GM12873 (cell line): Measurements from ENCODE around the gene BRCA1.

ENCODE experiments used
- TF ChIP-seq, protein P1 (sequence below): IDR thresholded peaks from 2 replicates; pipeline ENCODE4 v1.5.1; 2012; ENCODE audit warnings: low read depth, mild to moderate bottlenecking, moderate library complexity, low read length, control low read depth; ENCODE audit not compliant: insufficient read depth; ENCODE audit errors: missing control alignments

BRCA1 gene

DNA sequence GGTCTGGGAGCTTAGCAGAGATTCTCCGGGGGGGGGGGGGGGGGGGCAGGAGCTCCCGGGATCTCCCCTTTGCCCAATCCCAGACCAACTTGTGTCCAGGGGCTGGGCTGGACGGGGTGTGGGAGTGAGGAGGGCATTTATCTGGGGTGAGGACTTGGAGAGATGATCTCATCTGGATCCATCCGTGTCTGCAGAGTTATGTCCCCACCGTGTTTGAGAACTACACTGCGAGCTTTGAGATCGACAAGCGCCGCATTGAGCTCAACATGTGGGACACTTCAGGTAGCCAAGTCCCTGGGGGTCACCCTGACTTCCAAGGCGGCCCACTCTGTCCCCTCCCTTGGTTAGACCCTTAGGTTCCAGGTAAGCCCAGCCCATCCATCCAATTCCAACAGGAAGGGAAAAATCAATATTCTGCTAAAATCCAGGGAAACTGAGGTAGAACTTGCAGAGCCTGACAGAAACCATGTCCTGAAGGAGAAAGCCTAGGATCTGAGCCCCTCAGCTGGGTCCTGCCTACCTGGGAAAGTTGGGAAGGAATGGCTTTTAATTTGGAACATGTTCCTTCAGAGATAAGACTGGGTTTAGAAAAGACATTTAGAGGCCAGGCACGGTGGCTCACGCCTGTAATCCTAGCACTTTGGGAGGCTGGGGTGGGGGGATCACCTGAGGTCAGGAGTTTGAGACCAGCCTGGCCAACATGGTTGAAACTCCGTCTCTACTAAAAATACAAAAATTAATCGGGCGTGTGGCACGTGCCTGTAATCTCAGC lies 99.2 kb downstream of the BRCA1 start:
- TF ChIP-seq, protein P1, sequence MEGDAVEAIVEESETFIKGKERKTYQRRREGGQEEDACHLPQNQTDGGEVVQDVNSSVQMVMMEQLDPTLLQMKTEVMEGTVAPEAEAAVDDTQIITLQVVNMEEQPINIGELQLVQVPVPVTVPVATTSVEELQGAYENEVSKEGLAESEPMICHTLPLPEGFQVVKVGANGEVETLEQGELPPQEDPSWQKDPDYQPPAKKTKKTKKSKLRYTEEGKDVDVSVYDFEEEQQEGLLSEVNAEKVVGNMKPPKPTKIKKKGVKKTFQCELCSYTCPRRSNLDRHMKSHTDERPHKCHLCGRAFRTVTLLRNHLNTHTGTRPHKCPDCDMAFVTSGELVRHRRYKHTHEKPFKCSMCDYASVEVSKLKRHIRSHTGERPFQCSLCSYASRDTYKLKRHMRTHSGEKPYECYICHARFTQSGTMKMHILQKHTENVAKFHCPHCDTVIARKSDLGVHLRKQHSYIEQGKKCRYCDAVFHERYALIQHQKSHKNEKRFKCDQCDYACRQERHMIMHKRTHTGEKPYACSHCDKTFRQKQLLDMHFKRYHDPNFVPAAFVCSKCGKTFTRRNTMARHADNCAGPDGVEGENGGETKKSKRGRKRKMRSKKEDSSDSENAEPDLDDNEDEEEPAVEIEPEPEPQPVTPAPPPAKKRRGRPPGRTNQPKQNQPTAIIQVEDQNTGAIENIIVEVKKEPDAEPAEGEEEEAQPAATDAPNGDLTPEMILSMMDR = no peak

DNA sequence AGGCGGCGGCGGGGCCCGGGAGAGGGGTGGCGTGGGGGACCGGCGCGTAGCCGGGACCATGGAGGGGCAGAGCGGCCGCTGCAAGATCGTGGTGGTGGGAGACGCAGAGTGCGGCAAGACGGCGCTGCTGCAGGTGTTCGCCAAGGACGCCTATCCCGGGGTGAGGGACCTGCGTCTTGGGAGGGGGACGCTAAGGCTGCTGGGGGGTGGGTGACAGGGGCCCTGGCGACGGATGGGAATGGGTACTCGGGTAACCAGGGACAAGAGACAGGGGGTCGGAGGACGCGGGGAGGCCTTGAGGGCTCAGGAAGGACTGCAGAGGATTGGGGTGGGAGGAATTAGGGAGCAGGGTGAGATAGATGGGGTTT lies 99.9 kb downstream of the BRCA1 start:
- TF ChIP-seq, protein P1 = no peak

DNA sequence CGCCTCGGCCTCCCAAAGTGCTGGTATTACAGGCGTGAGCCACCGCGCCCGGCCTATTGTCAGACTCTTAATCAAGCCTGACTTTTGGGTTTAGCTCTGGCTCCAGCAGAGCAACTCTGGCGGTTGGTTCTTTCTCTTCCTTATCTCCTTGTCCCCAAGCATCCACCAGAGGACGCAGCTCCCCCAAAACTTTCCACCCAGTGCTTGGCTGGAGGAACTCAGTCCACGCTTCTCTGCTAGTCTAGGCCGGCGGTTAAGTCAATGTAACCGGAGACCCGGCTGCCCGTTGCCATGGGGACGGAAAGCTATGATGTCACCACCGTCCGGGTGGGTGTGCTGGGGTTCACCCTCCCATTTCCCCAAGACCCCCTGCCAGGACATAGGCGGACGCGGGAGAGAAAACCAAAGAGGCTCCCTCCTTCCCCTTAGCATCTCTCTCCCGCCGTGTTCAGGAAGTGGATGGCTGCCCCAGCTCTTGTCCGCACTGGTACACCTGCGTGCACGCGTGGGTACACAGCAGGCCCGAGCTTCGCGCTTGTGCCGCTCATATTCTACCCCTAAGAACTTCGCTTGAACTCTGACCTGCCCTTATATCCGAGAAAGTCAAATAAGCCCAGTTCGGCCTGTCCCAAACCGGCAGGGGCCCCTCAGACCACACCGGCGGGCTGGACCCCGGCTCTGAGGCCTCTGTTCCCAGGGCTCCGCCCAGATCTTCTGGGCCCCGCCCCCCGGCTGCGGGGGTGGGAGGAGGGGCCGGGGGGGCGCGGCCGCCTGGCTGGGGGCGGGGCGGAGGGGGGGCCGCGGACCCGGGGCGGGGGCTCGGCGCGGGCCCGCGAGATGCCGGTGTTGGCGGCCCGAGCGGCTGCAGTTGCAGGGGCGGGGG lies 100.5 kb downstream of the BRCA1 start, which contains the start of gene RND2:
Gene RND2 (plus strand): TSS at position 825 of the 883 bp plus-strand sequence. CDS start 117 bp downstream, outside the sequence.
- TF ChIP-seq, protein P1 = peak; percentile 83

DNA sequence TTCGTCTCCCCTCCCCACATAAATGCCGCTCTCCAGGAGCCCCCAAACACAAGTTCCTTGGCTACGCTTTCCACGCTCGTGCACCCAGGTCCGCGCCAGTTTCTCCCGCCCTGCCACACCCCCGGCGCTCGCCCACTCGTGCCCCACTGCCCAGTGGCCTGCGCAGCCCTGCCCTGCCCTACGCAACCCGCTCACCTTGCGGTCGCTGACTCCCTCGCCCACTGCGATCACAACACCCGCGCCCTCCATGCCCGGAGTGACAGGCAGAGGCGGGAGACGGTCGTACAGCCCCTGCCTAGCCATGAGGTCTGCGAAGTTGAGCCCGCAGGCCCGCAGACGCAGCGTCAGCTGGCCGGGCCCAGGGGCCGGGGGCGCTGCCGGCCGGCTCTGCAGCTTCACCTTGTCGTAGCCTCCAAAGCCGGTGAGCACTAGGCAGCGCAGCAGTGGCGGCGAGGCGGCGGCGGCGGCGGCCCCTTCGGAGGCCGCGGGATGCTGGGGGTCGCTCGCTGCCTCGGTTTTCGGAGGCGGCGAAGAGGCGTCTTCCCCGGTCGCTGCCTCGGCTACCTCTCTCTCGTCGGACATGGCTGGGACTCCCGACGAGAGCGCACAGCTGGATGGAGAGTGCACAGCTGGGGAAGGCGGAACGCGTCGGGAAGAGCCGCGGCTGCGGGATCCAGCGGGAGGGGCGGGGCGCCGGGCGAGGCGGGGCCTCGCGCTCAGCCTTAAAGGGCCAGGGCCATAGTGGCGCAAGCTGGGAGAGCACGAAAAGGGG lies 103.2 kb downstream of the BRCA1 start, which contains the start of gene VAT1:
Gene VAT1 (minus strand): TSS at position 645 of the 772 bp plus-strand sequence. CDS start 63 bp downstream, at position 582.
- TF ChIP-seq, protein P1 = no peak

DNA sequence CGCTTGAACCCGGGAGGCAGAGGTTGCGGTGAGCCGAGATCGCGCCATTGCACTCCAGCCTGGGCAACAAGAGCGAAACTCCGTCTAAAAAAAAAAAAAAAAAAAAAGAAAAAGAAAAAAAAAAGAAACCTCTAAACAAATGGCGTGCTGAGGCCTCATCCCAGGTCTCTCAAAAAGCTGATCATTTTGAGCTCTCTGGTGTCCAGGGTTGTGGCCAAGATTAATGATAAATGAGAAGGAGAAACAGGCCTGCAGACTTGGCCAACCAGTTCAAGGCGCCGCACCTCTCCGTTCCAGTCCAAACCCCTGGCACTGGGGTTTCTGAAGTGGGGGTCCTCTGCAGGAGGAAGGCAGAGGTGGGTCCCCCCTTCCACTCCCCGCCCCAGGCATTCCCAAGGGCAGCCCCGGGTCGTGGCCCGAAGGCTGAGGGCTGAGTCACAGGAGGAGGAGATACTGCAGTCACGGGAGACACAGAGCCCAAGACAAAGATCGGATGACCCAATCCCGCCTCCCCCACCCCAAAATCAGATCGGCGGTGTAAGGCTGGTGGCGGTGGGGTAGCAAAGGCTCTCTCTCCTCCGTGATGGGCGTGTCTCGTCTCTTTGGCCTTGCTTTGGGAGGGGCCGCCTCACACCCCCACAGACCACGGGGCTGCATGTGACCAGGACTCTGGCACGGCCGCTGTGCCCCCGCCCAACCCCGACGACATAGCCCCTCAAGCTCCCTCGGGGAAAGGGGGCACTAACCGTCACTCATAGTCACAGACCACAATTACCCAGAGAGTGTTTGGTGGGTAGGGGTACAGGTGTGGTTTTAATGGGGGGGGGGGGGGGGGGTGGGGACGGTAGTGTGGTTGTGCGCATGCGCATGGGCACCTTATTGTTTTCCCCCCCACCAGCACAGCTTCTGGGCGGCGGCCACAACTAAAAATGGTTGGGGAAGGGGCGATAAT lies 104.1 kb downstream of the BRCA1 start:
- TF ChIP-seq, protein P1 = no peak

DNA sequence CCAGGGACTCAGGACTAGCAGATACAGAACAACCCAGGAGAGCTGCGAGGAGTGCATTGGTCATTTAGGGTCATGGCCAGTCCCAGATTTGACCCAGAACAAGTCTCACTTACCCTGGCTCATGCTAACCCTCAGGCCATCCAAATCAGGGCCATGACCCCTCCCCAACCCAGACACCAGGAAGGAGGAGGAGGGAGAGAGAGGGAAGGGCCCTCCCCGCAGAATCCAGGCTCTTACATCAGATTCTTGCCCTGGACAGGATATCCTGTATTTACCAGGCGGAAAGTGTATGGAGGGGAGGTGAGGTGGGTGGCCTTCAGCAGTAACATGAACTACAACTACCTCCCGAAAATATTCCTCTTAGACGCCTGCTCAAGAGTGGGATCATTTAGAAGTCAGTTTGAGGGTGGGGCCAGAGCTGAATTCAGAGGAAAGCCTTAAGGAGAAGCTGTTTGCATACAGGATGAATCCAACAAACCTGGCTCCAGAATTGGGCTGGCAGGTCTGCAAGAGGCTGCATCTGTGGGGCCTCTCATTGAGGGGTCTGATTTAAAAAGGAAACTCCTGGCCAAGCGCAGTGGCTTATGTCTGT lies 105.0 kb downstream of the BRCA1 start:
- TF ChIP-seq, protein P1 = no peak
